ENCODE results near the gene PLA2G2E. TPM values are rescaled to one million over a fixed set of nuclear protein-coding genes. Genes with fewer than 3 reads are reported as not detected.

The PLA2G2E gene
- polyA plus RNA-seq, 1 of the 3 experiments (the other 2 are of a cell fraction) = not detected

GRCh38 chr1:19946331-19946751 lies 22.9 kb upstream of the PLA2G2E start:
- no peaks in the 10 kb centered on the region for H4K20me1 ChIP-seq (ENCODE audit: insufficient read depth)
- H3K79me2 ChIP-seq (ENCODE audit: insufficient read depth) = no peaks in the 10 kb centered on the region
- TF ChIP-seq YY1 (IDR thresholded peaks at IDR 0.05; ENCODE audit: low read depth) (no peak), FOXJ3 (CRISPR knock-in tag; IDR thresholded peaks at IDR 0.05) (no peak), EZH2phosphoT487 (IDR thresholded peaks at IDR 0.05; ENCODE audit: borderline replicate concordance, low read depth) (no peak), SIN3A (IDR thresholded peaks at IDR 0.05; ENCODE audit: borderline replicate concordance, low read depth, low read length) (no peak), GATA2 (CRISPR knock-in tag; IDR thresholded peaks at IDR 0.05) (no peak), FOSL2 (IDR thresholded peaks at IDR 0.05; ENCODE audit: borderline replicate concordance, low read depth) (no peak), ZBTB33 (IDR thresholded peaks at IDR 0.05; ENCODE audit: borderline replicate concordance, low read depth) (no peak), TEAD4 (IDR thresholded peaks at IDR 0.05; ENCODE audit: borderline replicate concordance, insufficient read depth) (no peak), FOXM1 (IDR thresholded peaks at IDR 0.05; ENCODE audit: low read depth) (no peak), TAF1 (IDR thresholded peaks at IDR 0.05; ENCODE audit: borderline replicate concordance, low read depth, low read length) (no peak), RCOR1 (IDR thresholded peaks at IDR 0.05; ENCODE audit: low read length) (no peak), POLR2AphosphoS5 (IDR thresholded peaks at IDR 0.05; ENCODE audit: low read depth, low read length) (no peak), MXI1 (IDR thresholded peaks at IDR 0.05; ENCODE audit: low read depth, low read length) (no peak), CTCF (IDR thresholded peaks at IDR 0.05) (no peak), RFX5 (IDR thresholded peaks at IDR 0.05; ENCODE audit: low read length) (no peak), TCF12 (IDR thresholded peaks at IDR 0.05) (no peak), CHD2 (IDR thresholded peaks at IDR 0.05; ENCODE audit: low read length, partially characterized antibody) (no peak)
- TF ChIP-seq, protein P1, sequence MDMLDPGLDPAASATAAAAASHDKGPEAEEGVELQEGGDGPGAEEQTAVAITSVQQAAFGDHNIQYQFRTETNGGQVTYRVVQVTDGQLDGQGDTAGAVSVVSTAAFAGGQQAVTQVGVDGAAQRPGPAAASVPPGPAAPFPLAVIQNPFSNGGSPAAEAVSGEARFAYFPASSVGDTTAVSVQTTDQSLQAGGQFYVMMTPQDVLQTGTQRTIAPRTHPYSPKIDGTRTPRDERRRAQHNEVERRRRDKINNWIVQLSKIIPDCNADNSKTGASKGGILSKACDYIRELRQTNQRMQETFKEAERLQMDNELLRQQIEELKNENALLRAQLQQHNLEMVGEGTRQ (IDR thresholded peaks at IDR 0.05; ENCODE audit: borderline replicate concordance, low read depth, low read length) = no peak
- TF ChIP-seq, protein P2, sequence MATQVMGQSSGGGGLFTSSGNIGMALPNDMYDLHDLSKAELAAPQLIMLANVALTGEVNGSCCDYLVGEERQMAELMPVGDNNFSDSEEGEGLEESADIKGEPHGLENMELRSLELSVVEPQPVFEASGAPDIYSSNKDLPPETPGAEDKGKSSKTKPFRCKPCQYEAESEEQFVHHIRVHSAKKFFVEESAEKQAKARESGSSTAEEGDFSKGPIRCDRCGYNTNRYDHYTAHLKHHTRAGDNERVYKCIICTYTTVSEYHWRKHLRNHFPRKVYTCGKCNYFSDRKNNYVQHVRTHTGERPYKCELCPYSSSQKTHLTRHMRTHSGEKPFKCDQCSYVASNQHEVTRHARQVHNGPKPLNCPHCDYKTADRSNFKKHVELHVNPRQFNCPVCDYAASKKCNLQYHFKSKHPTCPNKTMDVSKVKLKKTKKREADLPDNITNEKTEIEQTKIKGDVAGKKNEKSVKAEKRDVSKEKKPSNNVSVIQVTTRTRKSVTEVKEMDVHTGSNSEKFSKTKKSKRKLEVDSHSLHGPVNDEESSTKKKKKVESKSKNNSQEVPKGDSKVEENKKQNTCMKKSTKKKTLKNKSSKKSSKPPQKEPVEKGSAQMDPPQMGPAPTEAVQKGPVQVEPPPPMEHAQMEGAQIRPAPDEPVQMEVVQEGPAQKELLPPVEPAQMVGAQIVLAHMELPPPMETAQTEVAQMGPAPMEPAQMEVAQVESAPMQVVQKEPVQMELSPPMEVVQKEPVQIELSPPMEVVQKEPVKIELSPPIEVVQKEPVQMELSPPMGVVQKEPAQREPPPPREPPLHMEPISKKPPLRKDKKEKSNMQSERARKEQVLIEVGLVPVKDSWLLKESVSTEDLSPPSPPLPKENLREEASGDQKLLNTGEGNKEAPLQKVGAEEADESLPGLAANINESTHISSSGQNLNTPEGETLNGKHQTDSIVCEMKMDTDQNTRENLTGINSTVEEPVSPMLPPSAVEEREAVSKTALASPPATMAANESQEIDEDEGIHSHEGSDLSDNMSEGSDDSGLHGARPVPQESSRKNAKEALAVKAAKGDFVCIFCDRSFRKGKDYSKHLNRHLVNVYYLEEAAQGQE (IDR thresholded peaks at IDR 0.05; ENCODE audit: low read depth, low read length) = no peak
- CTCF ChIA-PET = interaction anchor here (1.1 kb wide), 1 partner anchor 28 kb away, joined by 8 read pairs; no protein-coding TSS in a partner anchor
- DNase-seq = no peak
- no peak overlapping the region for H3K4me2 ChIP-seq
- POLR2A ChIA-PET = no interaction called here
- H3K4me1 ChIP-seq (ENCODE audit: control insufficient read depth in 1 of 2, insufficient read depth in 2 of 2, low read depth in 1 of 2, low read length in 1 of 2) = no peaks in the 10 kb centered on the region
- H3K4me3 ChIP-seq (ENCODE audit: low read depth in 2 of 2, low read length in 1 of 2) = no peak overlapping the region
- H3F3A ChIP-seq (replicated peaks; ENCODE audit: insufficient read depth) = no peaks in the 10 kb centered on the region
- H3K9me3 ChIP-seq = no peaks in the 10 kb centered on the region
- H2AFZ ChIP-seq (ENCODE audit: low read depth) = no peak overlapping the region
- 10% methylated on average over 6 of the region's 6 CpGs for WGBS (ENCODE audit: low lambda C conversion rate)
- H3K27ac ChIP-seq (ENCODE audit: low read depth in 2 of 2, low read length in 1 of 2) = no peak overlapping the region
- H3K9ac ChIP-seq = no peak overlapping the region
- no peaks in the 10 kb centered on the region for H3K36me3 ChIP-seq (replicated peaks in 1 of 2; ENCODE audit: control insufficient read depth in 1 of 2, insufficient read depth in 2 of 2, low read length in 1 of 2)
- H3K9me2 ChIP-seq = no peaks in the 10 kb centered on the region
- no peaks in the 10 kb centered on the region for H3K27me3 ChIP-seq (ENCODE audit: insufficient read depth)

All from SK-N-SH (cell line).